K562 (cell line): Measurements from ENCODE around the gene STAB1. TPM values are rescaled to one million over a fixed set of nuclear protein-coding genes. Genes with fewer than 3 reads are reported as not detected.
A peak's percentile ranks its signal among the peaks of the same experiment; 100 is the strongest.

ENCODE experiments used
- ATAC-seq: fragments of 200-7000 bp; cut with Tn5 transposase; 3 replicates; pipeline ENCODE4 v1.9.1; 2020; ENCODE audit warnings: moderate library complexity
- BruUV-seq: library from RNA; stranded (reverse); fragments of 400-500 nt; replicated peaks from 2 replicates; lab custom pipeline; 2021; lab: Mats Ljungman, UMichigan
- CTCF ChIA-PET: fragments of 300-600 bp; formaldehyde crosslinking; extraction: SDS; loops from one replicate; lab custom pipeline; 2021; ENCODE audit warnings: low intra/inter-chr PET ratio; lab: Yijun Ruan, JAX
- POLR2A ChIA-PET: fragments of 300-600, 350-650 bp; sonication (Branson Sonifier 250); formaldehyde crosslinking; extraction: SDS; loops from one replicate; lab custom pipeline; 2021; ENCODE audit warnings: antibody characterized with exemption, inconsistent platforms; lab: Yijun Ruan, JAX
- DNase-seq, 4 experiments: peaks; one replicate each; pipeline versions ENCODE4 v3.0.0 to v3.0.0-alpha.2; 2011 to 2018; ENCODE audit warnings: low spot score in 3 of 4, mixed read lengths in 3 of 4; ENCODE audit errors: extremely low read depth in 1 of 4
- FAIRE-seq: peaks from 2 replicates; lab custom pipeline; 2011; peaks lifted over from hg19 to GRCh38; lab: Jason Lieb, UNC
- H2AFZ ChIP-seq: 2 replicates; pipeline ENCODE4 v1.6.0; 2011; ENCODE audit warnings: low read depth, low read length, control low read depth, inconsistent platforms
- H3K27ac ChIP-seq: fragments of 200-600 bp; 3 replicates; pipeline ENCODE4 v1.8.0; 2011; ENCODE audit warnings: low read depth, mild to moderate bottlenecking, control low read depth, inconsistent platforms, low read length, moderate library complexity, mixed read lengths; ENCODE audit errors: extremely low read depth
- H3K27me3 ChIP-seq, 2 experiments: fragments of 300-600 bp in 1 of 2; 2 replicates in 1 of 2; 3 replicates in 1 of 2; pipeline versions ENCODE4 v1.6.0 to v1.8.0; 2011; ENCODE audit warnings: inconsistent platforms in 2 of 2, low read length in 2 of 2, mild to moderate bottlenecking in 1 of 2, mixed read lengths in 1 of 2, moderate library complexity in 1 of 2; ENCODE audit not compliant: control insufficient read depth in 2 of 2, insufficient read depth in 2 of 2
- H3K36me3 ChIP-seq: fragments of 300-600 bp; 3 replicates; pipeline ENCODE4 v1.8.0; 2011; ENCODE audit warnings: mild to moderate bottlenecking, low read length, inconsistent platforms; ENCODE audit not compliant: control insufficient read depth, insufficient read depth
- H3K4me1 ChIP-seq, 2 experiments: fragments of 200-600 bp in 1 of 2; replicated peaks in 1 of 2; 2 replicates in 1 of 2; 3 replicates in 1 of 2; pipeline versions ENCODE4 v1.5.1 to v1.8.0; 2011; ENCODE audit warnings: inconsistent platforms in 2 of 2, low read length in 2 of 2, mild to moderate bottlenecking in 1 of 2, mixed read lengths in 1 of 2, moderate library complexity in 1 of 2; ENCODE audit not compliant: control insufficient read depth in 2 of 2, insufficient read depth in 2 of 2
- H3K4me2 ChIP-seq: 2 replicates; pipeline ENCODE4 v1.6.1; 2011; ENCODE audit warnings: low read length, control low read depth, inconsistent platforms, mixed read lengths; ENCODE audit not compliant: insufficient read depth
- H3K4me3 ChIP-seq: fragments of 200-600 bp; sonication (generic), shearing (Covaris generic); 2 replicates; pipeline ENCODE4 v1.5.1; 2016; ENCODE audit warnings: control low read depth, inconsistent platforms
- H3K79me2 ChIP-seq: fragments of 200-600 bp; 3 replicates; pipeline ENCODE4 v1.8.0; 2011; ENCODE audit warnings: low read length, inconsistent platforms; ENCODE audit not compliant: control insufficient read depth, insufficient read depth
- H3K9ac ChIP-seq, 2 experiments: 2 replicates each; pipeline versions ENCODE4 v1.6.0 to v1.6.1; 2011; ENCODE audit warnings: low read depth in 2 of 2, low read length in 2 of 2, control low read depth in 1 of 2, inconsistent platforms in 1 of 2, mild to moderate bottlenecking in 1 of 2, mixed read lengths in 1 of 2; ENCODE audit not compliant: insufficient read depth in 1 of 2
- H3K9me1 ChIP-seq: one replicate; pipeline ENCODE4 v1.6.0; 2011; ENCODE audit warnings: inconsistent platforms, mild to moderate bottlenecking, low read length, moderate library complexity; ENCODE audit not compliant: control insufficient read depth, insufficient read depth
- H3K9me3 ChIP-seq: replicated peaks from 2 replicates; pipeline ENCODE4 v1.5.1; 2011; ENCODE audit warnings: low read depth, low read length, inconsistent platforms; ENCODE audit not compliant: control insufficient read depth, insufficient read depth
- H4K20me1 ChIP-seq: replicated peaks from 2 replicates; pipeline ENCODE4 v1.6.1; 2011; ENCODE audit warnings: low read length, inconsistent platforms, mixed read lengths; ENCODE audit not compliant: control insufficient read depth, insufficient read depth
- E2F6 ChIP-seq, 2 experiments: IDR thresholded peaks; 2 replicates each; pipeline ENCODE4 v1.6.1; 2011; ENCODE audit warnings: borderline replicate concordance in 1 of 2, control low read depth in 1 of 2, low read depth in 1 of 2, low read length in 1 of 2, mild to moderate bottlenecking in 1 of 2, mixed read lengths in 1 of 2, moderate library complexity in 1 of 2; ENCODE audit not compliant: insufficient read depth in 1 of 2, insufficient read length in 1 of 2, poor library complexity in 1 of 2, severe bottlenecking in 1 of 2; ENCODE audit errors: extremely low read depth in 1 of 2
- GMEB1 ChIP-seq: fragments of 250-450 bp; sonication (Bioruptor Pico); IDR thresholded peaks from 2 replicates; pipeline ENCODE4 v1.4.0; 2020; ENCODE audit warnings: mild to moderate bottlenecking
- HSF4 ChIP-seq: fragments of 250-450 bp; sonication (Bioruptor Pico); IDR thresholded peaks from 2 replicates; pipeline ENCODE4 v2.1.2; 2022; ENCODE audit warnings: mild to moderate bottlenecking, moderate library complexity, borderline replicate concordance
- NFIC ChIP-seq: fragments of 450-650 bp; IDR thresholded peaks from 2 replicates; pipeline ENCODE4 v1.6.1; 2017; ENCODE audit warnings: mild to moderate bottlenecking, inconsistent platforms
- PTTG1 ChIP-seq: fragments of 450-650 bp; IDR thresholded peaks from 2 replicates; pipeline ENCODE4 v1.6.1; 2016; ENCODE audit warnings: low read depth, mild to moderate bottlenecking, missing genetic modification characterization, missing compliant biosample characterization
- SIRT6 ChIP-seq: IDR thresholded peaks from one replicate; pipeline ENCODE4 v1.6.1; 2012; ENCODE audit warnings: low read depth, mild to moderate bottlenecking, control low read depth, inconsistent platforms, low read length, moderate library complexity
- SPI1 ChIP-seq: IDR thresholded peaks from 2 replicates; pipeline ENCODE4 v1.6.1; 2011; ENCODE audit warnings: low read depth, low read length, control low read depth, borderline replicate concordance
- TAF15 ChIP-seq: fragments of 200-400 bp; formaldehyde crosslinking; IDR thresholded peaks from 2 replicates; pipeline ENCODE4 v1.6.1; 2017; ENCODE audit warnings: mild to moderate bottlenecking, low read depth, low read length, moderate library complexity
- TEAD4 ChIP-seq, 2 experiments: sonication (generic) in 1 of 2; formaldehyde crosslinking in 1 of 2; IDR thresholded peaks; 2 replicates each; pipeline versions ENCODE4 v1.6.1 to v1.8.0; 2012 to 2022; ENCODE audit warnings: borderline replicate concordance in 1 of 2, inconsistent platforms in 1 of 2, low read length in 1 of 2, mild to moderate bottlenecking in 1 of 2, missing genetic modification reagents in 1 of 2
- USF1 ChIP-seq: sonication (generic); formaldehyde crosslinking; IDR thresholded peaks from 2 replicates; pipeline ENCODE4 v1.9.0; 2022; ENCODE audit warnings: mild to moderate bottlenecking, missing genetic modification reagents
- ZHX1 ChIP-seq: fragments of 150-350 bp; conservative IDR thresholded peaks from 2 replicates; pipeline ENCODE4 v1.6.1; 2014; ENCODE audit warnings: low read length
- ZNF174 ChIP-seq: fragments of 250-450 bp; sonication (Bioruptor Pico); IDR thresholded peaks from 2 replicates; pipeline ENCODE4 v1.4.0; 2020; ENCODE audit warnings: mild to moderate bottlenecking
- ZNF3 ChIP-seq: fragments of 250-450 bp; sonication (Bioruptor Pico); IDR thresholded peaks from 2 replicates; pipeline ENCODE4 v1.5.0; 2021; ENCODE audit warnings: mild to moderate bottlenecking, moderate library complexity
- ZNF79 ChIP-seq: fragments of 250-450 bp; sonication (Bioruptor Pico); IDR thresholded peaks from 2 replicates; pipeline ENCODE4 v1.4.0; 2020; ENCODE audit warnings: low read depth, mild to moderate bottlenecking, moderate library complexity
- ZSCAN29 ChIP-seq: fragments of 450-650 bp; IDR thresholded peaks from 2 replicates; pipeline ENCODE4 v1.6.1; 2017
- WGBS: fragments of 100-300 bp; shearing (Covaris generic); methylation state at CpG from one replicate; pipeline ENCODE4 v1.1.6; 2016; ENCODE audit warnings: low coverage, mixed read lengths; ENCODE audit not compliant: insufficient coverage; ENCODE audit errors: missing lambda C conversion rate; 5-methylcytosine and 5-hydroxymethylcytosine counted together
- in situ Hi-C: fragments of 300-500 bp; cut with MboI; formaldehyde crosslinking; loops from 4 replicates; pipeline ENCODE4 v1.15.0; 2018; ENCODE audit warnings: inconsistent platforms, mixed read lengths
- intact Hi-C: fragments of 100-400 bp; cut with micrococcal nuclease; formaldehyde crosslinking; loops from 2 replicates; pipeline ENCODE4 v1.14.2; 2022
- polyA plus RNA-seq, 8 experiments: library from polyadenylated mRNA; depleted of rRNA in 4 of 8; stranded (reverse) in 5 of 8; unstranded in 3 of 8; fragments of >200 nt; fragmentation: Nextera tagmentation in 2 of 8; fragmentation: Illumina TruSeq in 1 of 8; extraction: Ambion mirVana in 2 of 8; extraction: Trizol in 1 of 8; gene quantifications; 2 replicates each; pipeline versions ENCODE4 v1.2.1 to v1.2.3, GENCODE V29; 2011 to 2014; ENCODE audit warnings: inconsistent platforms in 1 of 8, missing spikeins in 1 of 8
- total RNA-seq, 7 experiments: library from RNA; depleted of rRNA in 6 of 7; stranded (reverse); fragments of >200 nt in 6 of 7; fragmentation: Illumina TruSeq in 2 of 7; extraction: Trizol in 2 of 7; gene quantifications; 2 replicates each; pipeline versions ENCODE4 v1.2.1 to v1.2.3, GENCODE V29; 2011 to 2021; ENCODE audit warnings: low replicate concordance in 1 of 7

The STAB1 gene
- total and polyA plus RNA-seq, 9 of the 15 experiments (the other 6 are each of a cell fraction or from before 2014, with no cell fraction given), result 0.20 to 3.9 (median 1.2) TPM

GRCh38 chr3:52509753-52510328, 14.7 kb downstream of the STAB1 start:
- H3K9me3 ChIP-seq, result no peaks in the 10 kb centered on the region
- FAIRE-seq (no peak), ATAC-seq (0 out of 3 replicates have a peak, but pooled peaks have one; percentile 19), DNase-seq (no peak)
- H4K20me1 ChIP-seq, result no peaks in the 10 kb centered on the region
- no peaks in the 10 kb centered on the region for H3K9me1 ChIP-seq
- H3K9ac ChIP-seq, result no peak overlapping the region
- no peak overlapping the region for H3K27ac ChIP-seq
- in situ Hi-C loops (no loop called here), intact Hi-C loops (no loop called here)
- no peak overlapping the region for H3K4me3 ChIP-seq
- CTCF ChIA-PET, result no interaction called here
- peaks cover 0 to 36% of the 10 kb centered on the region in 2 experiments; a peak in 2 of 5 replicates for H3K4me1 ChIP-seq
- POLR2A ChIA-PET, result no interaction called here
- H3K36me3 ChIP-seq, result no peaks in the 10 kb centered on the region
- no peak overlapping the region for H3K4me2 ChIP-seq
- 15% methylated on average over 10 of the region's 12 CpGs for WGBS
- no peaks in the 10 kb centered on the region for H3K79me2 ChIP-seq
- BruUV-seq, result no TSS peak
- no peak overlapping the region for H2AFZ ChIP-seq
- peaks cover 0 to 37% of the 10 kb centered on the region in 2 experiments; a peak in 2 of 5 replicates for H3K27me3 ChIP-seq
- no peak for TF ChIP-seq SIRT6
- no peak for TF ChIP-seq ZNF79 (CRISPR knock-in tag)
- no peak for TF ChIP-seq ZNF174 (CRISPR knock-in tag)
- no peak for TF ChIP-seq ZSCAN29
- TF ChIP-seq GMEB1 (CRISPR knock-in tag), result no peak
- TF ChIP-seq HSF4 (CRISPR knock-in tag), result no peak
- no peak for TF ChIP-seq ZHX1
- no peak for TF ChIP-seq E2F6 (IDR thresholded peaks at IDR 0.05; ENCODE audit: borderline replicate concordance in 1 of 2, extremely low read depth in 1 of 2, insufficient read depth in 1 of 2, insufficient read length in 1 of 2, low read depth in 1 of 2, low read length in 1 of 2, poor library complexity in 1 of 2, severe bottlenecking in 1 of 2)
- no peak for TF ChIP-seq SPI1
- no peak for TF ChIP-seq TEAD4 (IDR thresholded peaks at IDR 0.05; ENCODE audit: low read length)
- TF ChIP-seq TEAD4 (CRISPR knock-in tag; IDR thresholded peaks at IDR 0.05; ENCODE audit: borderline replicate concordance), result no peak
- no peak for TF ChIP-seq USF1 (CRISPR knock-in tag)
- TF ChIP-seq ZNF3 (CRISPR knock-in tag), result no peak
- no peak for TF ChIP-seq PTTG1
- TF ChIP-seq NFIC, result peak; percentile 48
- no peak for TF ChIP-seq TAF15
